Endothelial cell (in vitro differentiated cells): ENCODE data around the gene RUBCNL. TPM values are rescaled to one million over a fixed set of nuclear protein-coding genes. Genes with fewer than 3 reads are reported as not detected.

Experiments used
- DNase-seq: peaks from one replicate; pipeline ENCODE4 v3.0.0; 2021; ENCODE audit warnings: low spot score
- H3K27ac Mint-ChIP-seq: one replicate; pipeline ENCODE4 v1.8.0; 2021; ENCODE audit warnings: mixed read lengths, inconsistent platforms; ENCODE audit not compliant: unreplicated experiment
- H3K27me3 Mint-ChIP-seq: one replicate; pipeline ENCODE4 v1.8.0; 2021; ENCODE audit warnings: mild to moderate bottlenecking, moderate library complexity, mixed read lengths, inconsistent platforms; ENCODE audit not compliant: unreplicated experiment
- H3K36me3 Mint-ChIP-seq: one replicate; pipeline ENCODE4 v1.8.0; 2021; ENCODE audit warnings: mild to moderate bottlenecking, low read depth, mixed read lengths, inconsistent platforms; ENCODE audit not compliant: unreplicated experiment
- H3K4me1 Mint-ChIP-seq: one replicate; pipeline ENCODE4 v1.8.0; 2021; ENCODE audit warnings: mild to moderate bottlenecking, mixed read lengths, inconsistent platforms; ENCODE audit not compliant: unreplicated experiment
- H3K4me3 Mint-ChIP-seq: one replicate; pipeline ENCODE4 v1.8.0; 2021; ENCODE audit warnings: mild to moderate bottlenecking, mixed read lengths, inconsistent platforms; ENCODE audit not compliant: unreplicated experiment
- H3K9me3 Mint-ChIP-seq: one replicate; pipeline ENCODE4 v1.8.0; 2021; ENCODE audit warnings: mixed read lengths, inconsistent platforms; ENCODE audit not compliant: unreplicated experiment
- CTCF ChIP-seq: fragments of 200-600 bp; sonication (generic); IDR thresholded peaks from one replicate; pipeline ENCODE4 v1.5.0; 2021; ENCODE audit warnings: antibody characterized with exemption; ENCODE audit not compliant: unreplicated experiment
- total RNA-seq: library from RNA; stranded (reverse); fragmentation: NEBNext Ultra II Directional; extraction: Animal tissue kit (Norgen Biotek cat#: 25700); gene quantifications from one replicate; pipeline ENCODE4 v1.2.1, GENCODE V29; 2021; ENCODE audit not compliant: unreplicated experiment

Gene RUBCNL
- total RNA-seq, 1 donor from 2014 or later = 0.31 TPM

DNA sequence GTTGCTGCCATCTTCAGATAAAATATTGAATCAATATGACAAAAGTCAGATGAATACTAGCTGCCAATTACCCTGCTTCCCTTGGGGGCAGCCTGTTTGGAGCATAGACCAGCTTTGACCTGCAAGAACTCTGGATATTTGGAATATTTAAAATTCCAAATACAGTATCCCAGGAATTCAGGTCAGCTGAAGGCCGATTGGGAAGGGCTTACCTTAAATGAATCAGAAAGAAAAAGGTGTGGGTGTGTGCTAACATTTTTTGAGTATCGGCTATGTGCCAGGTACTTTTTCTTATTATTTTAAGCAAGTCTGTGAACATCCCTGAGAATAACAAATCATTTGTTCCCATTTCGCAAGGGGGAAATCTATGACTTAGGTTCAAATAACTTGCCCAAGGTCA lies 1.8 kb upstream of the RUBCNL start:
- Mint-ChIP-seq H3K9me3 (no peaks in the 10 kb centered on the region), H3K4me3 (no peak overlapping the region), H3K27me3 (peaks cover 14% of the 10 kb centered on the region), H3K4me1 (peaks cover 15% of the 10 kb centered on the region), H3K27ac (no peak overlapping the region), H3K36me3 (no peaks in the 10 kb centered on the region)
- DNase-seq = no peak
- TF ChIP-seq CTCF = no peak

DNA sequence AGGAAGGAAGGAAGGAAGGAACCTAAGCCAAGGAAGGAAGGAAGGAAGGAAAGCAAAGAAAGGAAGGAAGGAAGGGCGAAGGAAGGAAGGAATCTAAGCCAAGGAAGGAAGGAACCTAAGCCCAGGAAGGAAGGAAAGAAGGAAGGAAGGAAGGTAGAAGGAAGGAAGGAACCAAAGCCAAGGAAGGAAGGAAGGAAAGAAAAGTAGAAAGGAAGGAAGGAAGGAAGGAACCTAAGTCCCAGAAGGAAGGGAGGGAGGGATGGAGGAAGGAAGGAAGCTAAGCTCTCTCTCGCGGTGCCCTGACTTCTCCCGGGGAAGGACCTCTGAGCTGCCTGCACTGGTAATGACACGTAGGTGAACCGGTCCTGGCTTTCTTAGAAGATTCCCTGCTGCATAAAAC lies 1.3 kb upstream of the RUBCNL start:
- peaks cover 15% of the 10 kb centered on the region for H3K4me1 Mint-ChIP-seq
- no peak for TF ChIP-seq CTCF
- H3K36me3 Mint-ChIP-seq = no peaks in the 10 kb centered on the region
- no peak overlapping the region for H3K27ac Mint-ChIP-seq
- H3K4me3 Mint-ChIP-seq = no peak overlapping the region
- H3K9me3 Mint-ChIP-seq = no peaks in the 10 kb centered on the region
- peaks cover 14% of the 10 kb centered on the region for H3K27me3 Mint-ChIP-seq
- DNase-seq = no peak

- DNase-seq = no peak
- H3K27me3 Mint-ChIP-seq = peaks cover 14% of the 10 kb centered on the region
- no peak for TF ChIP-seq CTCF
- no peaks in the 10 kb centered on the region for H3K36me3 Mint-ChIP-seq
- peak overlapping the region; percentile 86 for H3K4me3 Mint-ChIP-seq
- H3K27ac Mint-ChIP-seq = no peak overlapping the region
- no peaks in the 10 kb centered on the region for H3K9me3 Mint-ChIP-seq
- peaks cover 15% of the 10 kb centered on the region for H3K4me1 Mint-ChIP-seq
These were observed 524 bp downstream of the RUBCNL start for GRCh38 chr13:46386392-46387063.

- no peaks in the 10 kb centered on the region for H3K36me3 Mint-ChIP-seq
- peaks cover 15% of the 10 kb centered on the region for H3K4me1 Mint-ChIP-seq
- H3K9me3 Mint-ChIP-seq = no peaks in the 10 kb centered on the region
- DNase-seq = no peak
- TF ChIP-seq CTCF = no peak
- H3K4me3 Mint-ChIP-seq = peak overlapping the region; percentile 9
- no peak overlapping the region for H3K27ac Mint-ChIP-seq
- H3K27me3 Mint-ChIP-seq = peaks cover 14% of the 10 kb centered on the region
These were observed 1.1 kb downstream of the RUBCNL start for GRCh38 chr13:46385946-46386345.

DNA sequence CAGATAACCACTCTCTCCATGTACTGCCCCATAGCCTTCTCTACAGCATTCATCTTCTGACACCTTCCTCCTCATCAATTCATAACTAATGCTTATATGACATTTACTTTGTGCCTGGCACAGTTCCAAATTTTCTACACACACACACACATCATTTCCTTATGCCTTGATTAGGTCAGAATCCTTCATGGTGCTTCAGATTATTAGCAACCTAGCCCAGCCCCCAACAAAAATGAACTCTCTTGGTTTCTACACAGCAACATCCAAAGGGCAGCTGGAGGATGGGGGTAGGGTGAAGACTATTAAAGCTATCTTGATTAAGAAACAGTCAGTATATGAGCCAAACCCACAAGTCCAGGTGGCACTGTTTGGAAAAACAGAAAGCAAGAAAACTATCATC lies 3.7 kb downstream of the RUBCNL start:
- Mint-ChIP-seq H3K4me3 (no peak overlapping the region), H3K36me3 (no peaks in the 10 kb centered on the region), H3K9me3 (no peaks in the 10 kb centered on the region), H3K27ac (no peak overlapping the region), H3K4me1 (peaks cover 8% of the 10 kb centered on the region), H3K27me3 (peaks cover 10% of the 10 kb centered on the region)
- no peak for TF ChIP-seq CTCF
- DNase-seq = no peak
